ENCODE results near the gene CRAT. TPM values are rescaled to one million over a fixed set of nuclear protein-coding genes. Genes with fewer than 3 reads are reported as not detected.

Gene CRAT
- total RNA-seq, 4 donors from 2014 or later: 25.3 to 61.5 (median 44.9) TPM

- TF ChIP-seq CTCF (IDR thresholded peaks at IDR 0.05) (no peak), POLR2A (IDR thresholded peaks at IDR 0.05) (no peak)
- H3K9me3 ChIP-seq: no peaks in the 10 kb centered on the region
- peaks cover 0 to 31% (median 0%) of the 10 kb centered on the region in 3 donors for H3K36me3 ChIP-seq
- no peak overlapping the region for H3K4me3 ChIP-seq
- peaks cover 0 to 13% (median 0%) of the 10 kb centered on the region in 3 donors for H3K4me1 ChIP-seq
- no peak overlapping the region for H3K27ac ChIP-seq
- intact Hi-C loops (cut with DNase I): no loop called here
- H3K27me3 ChIP-seq: no peaks in the 10 kb centered on the region
- WGBS, 2 donors: 85 to 88% methylated on average over 3 of the region's 3 CpGs
- DNase-seq: no peak
Measured at GRCh38 chr9:129074106-129074505, 36.5 kb downstream of the CRAT start.

GRCh38 chr9:129073404-129073803 lies 37.2 kb downstream of the CRAT start:
- H3K27ac ChIP-seq: no peak overlapping the region
- intact Hi-C loops (cut with DNase I): no loop called here
- H3K4me1 ChIP-seq: peaks cover 0 to 13% (median 0%) of the 10 kb centered on the region in 3 donors
- DNase-seq: no peak
- H3K4me3 ChIP-seq: no peak overlapping the region
- no peaks in the 10 kb centered on the region for H3K27me3 ChIP-seq
- no peaks in the 10 kb centered on the region for H3K9me3 ChIP-seq
- no peak for TF ChIP-seq CTCF (IDR thresholded peaks at IDR 0.05)
- TF ChIP-seq POLR2A (IDR thresholded peaks at IDR 0.05): no peak
- 69 to 76% methylated on average over 7 to 8 of the region's 8 CpGs for WGBS, 2 donors
- peaks cover 0 to 38% (median 0%) of the 10 kb centered on the region in 3 donors for H3K36me3 ChIP-seq

- WGBS, 2 donors: 37 to 63% methylated on average over 3 to 4 of the region's 9 CpGs
- no peaks in the 10 kb centered on the region for H3K9me3 ChIP-seq
- H3K27ac ChIP-seq: no peak overlapping the region
- no peaks in the 10 kb centered on the region for H3K27me3 ChIP-seq
- no peak overlapping the region for H3K4me3 ChIP-seq
- DNase-seq: no peak
- peaks cover 8 to 50% (median 10%) of the 10 kb centered on the region in 3 donors for H3K36me3 ChIP-seq
- peaks cover 0 to 5% (median 0%) of the 10 kb centered on the region in 3 donors for H3K4me1 ChIP-seq
- intact Hi-C loops (cut with DNase I): no loop called here
- TF ChIP-seq CTCF (IDR thresholded peaks at IDR 0.05) (no peak), POLR2A (IDR thresholded peaks at IDR 0.05) (no peak)
Measured at GRCh38 chr9:129072171-129072570, 38.4 kb downstream of the CRAT start.

GRCh38 chr9:129071526-129072126 lies 39.0 kb downstream of the CRAT start:
- DNase-seq: no peak
- WGBS, 2 donors: 53 to 93% methylated on average over 2 to 6 of the region's 10 CpGs

More at GRCh38 chr9:129071526-129072126, 39.0 kb downstream of the CRAT start:
- intact Hi-C loops (cut with DNase I): no loop called here
- peaks cover 8 to 56% (median 10%) of the 10 kb centered on the region in 3 donors for H3K36me3 ChIP-seq
- H3K4me1 ChIP-seq: no peaks in the 10 kb centered on the region
- H3K27me3 ChIP-seq: no peaks in the 10 kb centered on the region
- H3K27ac ChIP-seq: no peak overlapping the region
- no peak for TF ChIP-seq POLR2A (IDR thresholded peaks at IDR 0.05)
- no peak for TF ChIP-seq CTCF (IDR thresholded peaks at IDR 0.05)
- no peaks in the 10 kb centered on the region for H3K9me3 ChIP-seq
- no peak overlapping the region for H3K4me3 ChIP-seq
